Subcutaneous preadipocyte (primary cell): ENCODE measurements around the gene SCYL3. TPM values are rescaled to one million over a fixed set of nuclear protein-coding genes. Genes with fewer than 3 reads are reported as not detected.

Experiments
- small RNA-seq: library from RNA; depleted of rRNA; stranded (forward); fragments of <200 nt; gene quantifications from one replicate; pipeline ENCODE3, GENCODE V24; 2012
- total RNA-seq: library from RNA; depleted of rRNA; stranded (reverse); fragments of >200 nt; gene quantifications from 2 replicates; pipeline ENCODE4 v1.2.3, GENCODE V29; 2012

Gene SCYL3, protein sequence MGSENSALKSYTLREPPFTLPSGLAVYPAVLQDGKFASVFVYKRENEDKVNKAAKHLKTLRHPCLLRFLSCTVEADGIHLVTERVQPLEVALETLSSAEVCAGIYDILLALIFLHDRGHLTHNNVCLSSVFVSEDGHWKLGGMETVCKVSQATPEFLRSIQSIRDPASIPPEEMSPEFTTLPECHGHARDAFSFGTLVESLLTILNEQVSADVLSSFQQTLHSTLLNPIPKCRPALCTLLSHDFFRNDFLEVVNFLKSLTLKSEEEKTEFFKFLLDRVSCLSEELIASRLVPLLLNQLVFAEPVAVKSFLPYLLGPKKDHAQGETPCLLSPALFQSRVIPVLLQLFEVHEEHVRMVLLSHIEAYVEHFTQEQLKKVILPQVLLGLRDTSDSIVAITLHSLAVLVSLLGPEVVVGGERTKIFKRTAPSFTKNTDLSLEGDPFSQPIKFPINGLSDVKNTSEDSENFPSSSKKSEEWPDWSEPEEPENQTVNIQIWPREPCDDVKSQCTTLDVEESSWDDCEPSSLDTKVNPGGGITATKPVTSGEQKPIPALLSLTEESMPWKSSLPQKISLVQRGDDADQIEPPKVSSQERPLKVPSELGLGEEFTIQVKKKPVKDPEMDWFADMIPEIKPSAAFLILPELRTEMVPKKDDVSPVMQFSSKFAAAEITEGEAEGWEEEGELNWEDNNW
- 5.1 and 6.1 TPM in 2 replicates for total RNA-seq

DNA sequence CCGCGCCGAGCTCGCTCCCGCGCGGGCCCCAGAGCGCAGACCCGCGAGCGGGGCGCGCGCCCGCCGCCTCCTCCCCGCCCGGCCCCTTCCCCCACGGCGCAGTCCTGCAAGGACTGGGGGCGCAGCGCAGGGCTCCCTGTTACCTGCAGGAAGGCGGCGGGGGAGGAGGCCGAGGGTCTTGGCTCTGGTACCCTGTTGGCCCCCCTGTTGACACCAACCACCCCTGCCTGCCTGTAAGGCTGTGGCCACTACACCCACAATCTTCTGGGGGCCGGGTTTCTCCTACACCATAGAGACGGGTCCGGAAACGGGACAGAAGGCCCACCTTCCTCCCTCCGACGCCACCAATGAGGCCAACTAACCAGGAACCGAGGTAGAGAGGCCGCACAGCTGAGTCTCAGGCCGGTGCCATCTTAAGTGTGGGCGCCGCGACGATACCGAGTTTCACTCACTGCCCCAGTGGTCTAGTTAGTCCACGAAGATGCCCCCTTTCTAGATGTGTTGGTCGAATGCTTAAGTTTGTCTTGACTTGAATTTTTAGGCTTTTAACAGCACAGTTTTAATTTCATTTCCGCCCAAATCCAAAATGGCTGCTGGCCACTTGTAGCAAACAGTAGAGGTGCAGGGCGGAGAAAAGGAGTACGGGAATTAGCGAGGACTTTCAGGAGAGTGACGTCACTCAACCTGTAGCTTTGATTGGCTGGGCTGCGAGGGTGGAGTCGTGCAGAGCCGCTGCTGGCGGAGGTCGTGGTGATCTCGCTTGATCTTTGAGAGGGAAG, at the start of gene SCYL3:
Gene SCYL3 (minus strand): TSS at position 252 of the 779 bp plus-strand sequence. CDS start 5,056 bp downstream, outside the sequence.

Small RNAs within 50 kb of the gene (small RNA-seq; reads per million reads assigned to genes)
- gene RN7SL333P: not detected

Other genes starting within 250 kb of the SCYL3 start
- gene SELL, start 182.3 kb downstream of the SCYL3 start, total RNA-seq: under 0.01 TPM in 1 of 2 replicates, not detected in the other
- gene SELE, start 159.8 kb downstream of the SCYL3 start, total RNA-seq: not detected in 2 replicates
- 6.3 and 7.3 TPM in 2 replicates for gene METTL18, start 99.0 kb downstream of the SCYL3 start, total RNA-seq
- 26.4 and 27.2 TPM in 2 replicates for gene KIFAP3, start 180.8 kb upstream of the SCYL3 start, total RNA-seq